Heart right ventricle (tissue), 16 donors: ENCODE results near the gene TRIM56. TPM values are rescaled to one million over a fixed set of nuclear protein-coding genes. Genes with fewer than 3 reads are reported as not detected.

Experiments
- ATAC-seq, 8 donors: fragments of 200-7000 bp; cut with Tn5 transposase; one replicate each; pipeline ENCODE4 v1.9.1; 2020; ENCODE audit warnings: mild to moderate bottlenecking in 8 of 8, moderate library complexity in 8 of 8, moderate number of reproducible peaks in 1 of 8
- DNase-seq, 2 donors: peaks; one replicate each; pipeline ENCODE4 v3.0.0-alpha.2; 2020
- H3K27ac ChIP-seq, 10 donors: fragments of 200-600 bp; sonication (generic) in 2 of 10; one replicate each; pipeline versions ENCODE4 v1.5.0 to v1.8.0; 2020 to 2022; ENCODE audit warnings: mild to moderate bottlenecking in 3 of 10
- H3K27me3 ChIP-seq, 7 donors: fragments of 200-600 bp; one replicate each; pipeline ENCODE4 v1.8.0; 2021 to 2022; ENCODE audit warnings: mild to moderate bottlenecking in 2 of 7
- H3K36me3 ChIP-seq, 9 donors: fragments of 200-600 bp; sonication (generic) in 1 of 9; one replicate each; pipeline versions ENCODE4 v1.5.0 to v1.8.0; 2020 to 2022; ENCODE audit warnings: mild to moderate bottlenecking in 2 of 9
- H3K4me1 ChIP-seq, 9 donors: fragments of 200-600 bp; sonication (generic) in 1 of 9; one replicate each; pipeline versions ENCODE4 v1.5.0 to v1.8.0; 2020 to 2022; ENCODE audit warnings: mild to moderate bottlenecking in 4 of 9
- H3K4me3 ChIP-seq, 10 donors: fragments of 200-600 bp; sonication (generic) in 2 of 10; one replicate each; pipeline versions ENCODE4 v1.5.0 to v1.8.0; 2020 to 2022; ENCODE audit warnings: mild to moderate bottlenecking in 7 of 10, moderate library complexity in 2 of 10
- H3K9me3 ChIP-seq, 11 donors: fragments of 200-600 bp in 10 of 11; sonication (generic) in 2 of 11; one replicate each; pipeline versions ENCODE4 v1.5.0 to v1.8.0; 2013 to 2022; ENCODE audit warnings: mild to moderate bottlenecking in 2 of 11, control low read depth in 1 of 11, moderate library complexity in 1 of 11
- WGBS, 2 donors: extraction: QIAGEN DNeasy Blood & Tissue Kit; methylation state at CpG; one replicate each; pipeline ENCODE4 v1.1.7; 2013; ENCODE audit warnings: inconsistent platforms in 1 of 2; 5-methylcytosine and 5-hydroxymethylcytosine counted together
- intact Hi-C, 10 donors: fragments of 100-400 bp; cut with DNase I; formaldehyde crosslinking; loops; one replicate each; pipeline versions ENCODE4 v1.11.1 to v1.14.2; 2022
- polyA plus RNA-seq, 2 donors: library from polyadenylated mRNA; stranded (reverse); fragments of 200-250 nt; gene quantifications; one replicate each; pipeline ENCODE4 v1.2.3, GENCODE V29; 2013
- total RNA-seq, 10 donors: library from RNA; stranded (reverse); fragmentation: NEBNext Ultra II Directional in 3 of 10; extraction: Animal tissue kit (Norgen Biotek cat#: 25700) in 3 of 10; gene quantifications; one replicate each; pipeline versions ENCODE4 v1.2.1 to v1.2.4, GENCODE V29; 2021 to 2023
- TF ChIP-seq, protein P1 (sequence below), 9 donors: fragments of 200-600 bp; sonication (generic) in 2 of 9; IDR thresholded peaks; one replicate each; pipeline versions ENCODE4 v1.5.0 to v1.8.0; 2021 to 2022; ENCODE audit warnings: antibody characterized with exemption in 9 of 9, mild to moderate bottlenecking in 5 of 9, moderate library complexity in 1 of 9
- donor health status: Arrhythmogenic right ventricular cardiomyopathy.
- donor health status: ischemic (EF 13 %, LVEDD 7.1; RV severe dilation, severe dysfunction).
- donor health status: healthy with polysubstance abuse.
- donor health status: DM: no; HTN: yes; CAD: no.
- donor health status: DM: no; HTN: no; CAD: no.
- donor health status: ischemic (EF 25% LVEDD 6.9; RV normal size, moderate dysfunction).
- donor health status: ischemic (EF 25% LVEDD 5.7; RV mildly dilated, moderate dysfunction).
- donor health status: healthy.
- donor health status: DM: yes; HTN: yes; CAD: no.
- donor health status: Ischemic cardiomyopathy.
- donor health status: ischemic (EF 35%, LVEDD 5.7; RV mildly dilated, moderate dysfunction).
- donor health status: nonischemic (EF 11% LVEDD 7.7; RV severe dilation, severe dysfunction).
- donor health status: DM: yes; HTN: yes; CAD: no.
- donor health status: PGD.
- donor health status: ischemic (EF 29% LVEDD 5.4; RV normal size, mild dysfunction).
- donor health status: nonischemic (EF 23%, LVEDD 6.1; RV moderate dilation, normal function).

Gene TRIM56
- total and polyA plus RNA-seq, 12 donors: 5.8 to 28.4 (median 15.5) TPM

GRCh38 chr7:101106386-101106785 lies 21.1 kb downstream of the TRIM56 start:
- WGBS, 2 donors: 91 to 94% methylated on average over 7 of the region's 7 CpGs
- TF ChIP-seq, protein P1, sequence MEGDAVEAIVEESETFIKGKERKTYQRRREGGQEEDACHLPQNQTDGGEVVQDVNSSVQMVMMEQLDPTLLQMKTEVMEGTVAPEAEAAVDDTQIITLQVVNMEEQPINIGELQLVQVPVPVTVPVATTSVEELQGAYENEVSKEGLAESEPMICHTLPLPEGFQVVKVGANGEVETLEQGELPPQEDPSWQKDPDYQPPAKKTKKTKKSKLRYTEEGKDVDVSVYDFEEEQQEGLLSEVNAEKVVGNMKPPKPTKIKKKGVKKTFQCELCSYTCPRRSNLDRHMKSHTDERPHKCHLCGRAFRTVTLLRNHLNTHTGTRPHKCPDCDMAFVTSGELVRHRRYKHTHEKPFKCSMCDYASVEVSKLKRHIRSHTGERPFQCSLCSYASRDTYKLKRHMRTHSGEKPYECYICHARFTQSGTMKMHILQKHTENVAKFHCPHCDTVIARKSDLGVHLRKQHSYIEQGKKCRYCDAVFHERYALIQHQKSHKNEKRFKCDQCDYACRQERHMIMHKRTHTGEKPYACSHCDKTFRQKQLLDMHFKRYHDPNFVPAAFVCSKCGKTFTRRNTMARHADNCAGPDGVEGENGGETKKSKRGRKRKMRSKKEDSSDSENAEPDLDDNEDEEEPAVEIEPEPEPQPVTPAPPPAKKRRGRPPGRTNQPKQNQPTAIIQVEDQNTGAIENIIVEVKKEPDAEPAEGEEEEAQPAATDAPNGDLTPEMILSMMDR (IDR thresholded peaks at IDR 0.05): no peak
- peaks cover under 1 to 43% (median 30%) of the 10 kb centered on the region in 9 donors for H3K4me1 ChIP-seq
- no peaks in the 10 kb centered on the region for H3K9me3 ChIP-seq
- H3K4me3 ChIP-seq: no peak overlapping the region
- DNase-seq (no peak), ATAC-seq (no peak)
- no peaks in the 10 kb centered on the region for H3K36me3 ChIP-seq
- H3K27ac ChIP-seq: no peak overlapping the region
- intact Hi-C loops: no loop called here
- peaks cover 0 to 4% (median 0%) of the 10 kb centered on the region in 7 donors for H3K27me3 ChIP-seq

DNA sequence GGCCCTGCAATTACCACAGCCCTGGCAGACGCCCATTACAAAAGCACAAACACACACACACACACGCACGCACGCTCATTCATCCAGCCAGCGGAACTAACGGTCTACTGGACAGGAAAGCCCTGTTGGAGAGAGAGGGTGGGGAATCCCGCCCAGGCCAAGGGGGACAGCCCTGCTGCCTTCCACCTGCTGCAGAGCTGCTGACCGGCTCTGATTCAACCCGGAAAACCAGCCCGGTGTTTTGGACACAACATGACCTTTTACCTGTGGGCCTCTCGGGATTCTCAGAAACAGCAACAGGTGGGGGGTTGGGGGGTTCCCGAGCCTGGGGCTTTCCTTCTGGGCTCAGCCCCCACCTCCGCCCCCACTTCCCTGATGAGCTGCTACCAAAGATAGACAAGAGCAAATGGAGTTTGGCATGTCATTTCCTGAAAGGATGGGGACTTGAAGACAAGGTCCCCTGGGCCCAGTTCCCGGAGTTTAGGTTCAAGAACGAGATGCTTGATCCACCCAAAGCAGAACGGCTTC lies 23.1 kb downstream of the TRIM56 start:
- TF ChIP-seq, protein P1 (IDR thresholded peaks at IDR 0.05): no peak
- no peak overlapping the region for H3K4me3 ChIP-seq
- 39 to 53% methylated on average over 16 of the region's 16 CpGs for WGBS, 2 donors
- H3K9me3 ChIP-seq: no peaks in the 10 kb centered on the region
- H3K4me1 ChIP-seq: peaks cover 3 to 56% (median 43%) of the 10 kb centered on the region in 9 donors
- H3K27me3 ChIP-seq: no peaks in the 10 kb centered on the region
- ATAC-seq (peak; percentile 48 to 81 (median 75)), DNase-seq (peak; percentile 59 to 64)
- intact Hi-C loops: no loop called here
- H3K36me3 ChIP-seq: no peaks in the 10 kb centered on the region
- peak overlapping the region in 7 of 10 donors; percentile 2 to 56 (median 26) for H3K27ac ChIP-seq

DNA sequence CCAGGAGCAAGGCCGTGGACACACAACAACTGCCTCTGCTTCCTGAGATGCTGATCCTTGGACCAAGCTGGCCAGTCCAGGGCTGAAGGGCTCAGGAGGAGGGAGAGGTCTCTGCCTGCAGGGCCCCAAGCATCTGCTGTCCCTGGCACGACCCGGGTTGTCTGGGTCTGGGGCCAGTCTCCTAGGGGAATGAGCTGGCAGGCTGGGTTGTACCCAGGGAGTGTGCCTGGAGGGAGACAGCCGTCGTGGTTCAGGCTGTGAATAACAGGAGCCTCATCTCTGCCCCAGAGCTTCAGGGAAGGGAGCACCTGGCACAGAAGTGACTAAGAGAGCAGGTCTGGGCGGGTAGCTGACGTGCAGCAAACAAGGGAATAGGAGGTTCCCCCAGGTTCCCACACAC lies 23.7 kb downstream of the TRIM56 start:
- TF ChIP-seq, protein P1 (IDR thresholded peaks at IDR 0.05): no peak
- 67 to 73% methylated on average over 7 of the region's 7 CpGs for WGBS, 2 donors
- DNase-seq: no peak
- H3K4me1 ChIP-seq: peaks cover 3 to 53% (median 43%) of the 10 kb centered on the region in 9 donors
- intact Hi-C loops: no loop called here
- no peaks in the 10 kb centered on the region for H3K36me3 ChIP-seq
- ATAC-seq: peak in 1 of 8 donors; percentile 5
- H3K9me3 ChIP-seq: no peaks in the 10 kb centered on the region
- H3K4me3 ChIP-seq: no peak overlapping the region
- H3K27ac ChIP-seq: peak overlapping the region in 7 of 10 donors; percentile 2 to 56 (median 19)
- no peaks in the 10 kb centered on the region for H3K27me3 ChIP-seq

- intact Hi-C loops: no loop called here
- ATAC-seq (no peak), DNase-seq (no peak)
- Histone ChIP-seq H3K27me3 (no peaks in the 10 kb centered on the region), H3K27ac (peak overlapping the region in 2 of 10 donors; percentile 53 to 56), H3K36me3 (no peaks in the 10 kb centered on the region), H3K9me3 (no peaks in the 10 kb centered on the region), H3K4me1 (peaks cover 3 to 49% (median 40%) of the 10 kb centered on the region in 9 donors), H3K4me3 (no peak overlapping the region)
- TF ChIP-seq, protein P1 (IDR thresholded peaks at IDR 0.05): no peak
- 85 to 91% methylated on average over 6 of the region's 6 CpGs for whole genome bisulfite sequencing, 2 donors
These were observed 24.1 kb downstream of the TRIM56 start for GRCh38 chr7:101109368-101109767.
